ENCODE measurements around the gene ST8SIA3.

Gene ST8SIA3

GRCh38 chr18:57352271-57352701, at the start of gene ST8SIA3:
Gene ST8SIA3 (plus strand): TSS chr18:57352557. CDS start chr18:57352847, 290 bp downstream.
- Mint-ChIP-seq H3K4me3 (no peak within 1 kb of the TSS), H3K9me3 (peaks cover 15% of the 10 kb centered on the region), H3K27me3 (peaks cover 59% of the 10 kb centered on the region), H3K4me1 (no peaks in the 10 kb centered on the region), H3K27ac (no peak within 1 kb of the TSS), H3K36me3 (ENCODE audit: low read depth) (peaks cover 5% of the 10 kb centered on the region)
- DNase-seq (no peak), ATAC-seq (no peak)

GRCh38 chr18:57311472-57311871, 40.9 kb upstream of the ST8SIA3 start:
- Mint-ChIP-seq H3K27me3 (no peaks in the 10 kb centered on the region), H3K4me1 (no peaks in the 10 kb centered on the region), H3K4me3 (no peak overlapping the region), H3K9me3 (no peaks in the 10 kb centered on the region), H3K36me3 (ENCODE audit: low read depth) (no peaks in the 10 kb centered on the region), H3K27ac (no peak overlapping the region)
- DNase-seq (no peak), ATAC-seq (no peak)

GRCh38 chr18:57312346-57313144, 39.8 kb upstream of the ST8SIA3 start:
- Mint-ChIP-seq H3K4me3 (no peak overlapping the region), H3K27me3 (peaks cover 3% of the 10 kb centered on the region), H3K27ac (no peak overlapping the region), H3K36me3 (ENCODE audit: low read depth) (no peaks in the 10 kb centered on the region), H3K9me3 (no peaks in the 10 kb centered on the region), H3K4me1 (no peaks in the 10 kb centered on the region)
- DNase-seq (no peak), ATAC-seq (no peak)

- Mint-ChIP-seq H3K4me1 (no peaks in the 10 kb centered on the region), H3K36me3 (ENCODE audit: low read depth) (no peaks in the 10 kb centered on the region), H3K27ac (no peak overlapping the region), H3K9me3 (peaks cover 6% of the 10 kb centered on the region), H3K27me3 (peaks cover 6% of the 10 kb centered on the region), H3K4me3 (no peak overlapping the region)
- DNase-seq (no peak), ATAC-seq (no peak)
Measured at GRCh38 chr18:57320603-57321002, 31.8 kb upstream of the ST8SIA3 start.

GRCh38 chr18:57325491-57326166, 26.7 kb upstream of the ST8SIA3 start:
- Mint-ChIP-seq H3K27ac (no peak overlapping the region), H3K9me3 (peaks cover 6% of the 10 kb centered on the region), H3K36me3 (ENCODE audit: low read depth) (no peaks in the 10 kb centered on the region), H3K4me1 (no peaks in the 10 kb centered on the region), H3K4me3 (no peak overlapping the region), H3K27me3 (peaks cover 4% of the 10 kb centered on the region)
- DNase-seq (no peak), ATAC-seq (no peak)

- Mint-ChIP-seq H3K27me3 (peaks cover 6% of the 10 kb centered on the region), H3K9me3 (peaks cover 6% of the 10 kb centered on the region), H3K4me3 (no peak overlapping the region), H3K4me1 (no peaks in the 10 kb centered on the region), H3K36me3 (ENCODE audit: low read depth) (no peaks in the 10 kb centered on the region), H3K27ac (no peak overlapping the region)
- no peak for DNase-seq
- no peak for ATAC-seq
Measured at GRCh38 chr18:57326718-57327323, 25.5 kb upstream of the ST8SIA3 start.

GRCh38 chr18:57328665-57329064, 23.7 kb upstream of the ST8SIA3 start:
- no peak overlapping the region for H3K4me3 Mint-ChIP-seq
- DNase-seq = no peak
- no peak overlapping the region for H3K27ac Mint-ChIP-seq
- H3K4me1 Mint-ChIP-seq = no peaks in the 10 kb centered on the region
- peaks cover 5% of the 10 kb centered on the region for H3K27me3 Mint-ChIP-seq
- H3K36me3 Mint-ChIP-seq (ENCODE audit: low read depth) = no peaks in the 10 kb centered on the region
- no peak for ATAC-seq
- H3K9me3 Mint-ChIP-seq = no peaks in the 10 kb centered on the region

GRCh38 chr18:57329856-57330255, 22.5 kb upstream of the ST8SIA3 start:
- Mint-ChIP-seq H3K4me3 (no peak overlapping the region), H3K36me3 (ENCODE audit: low read depth) (no peaks in the 10 kb centered on the region), H3K4me1 (no peaks in the 10 kb centered on the region), H3K27ac (no peak overlapping the region), H3K27me3 (peaks cover 3% of the 10 kb centered on the region), H3K9me3 (no peaks in the 10 kb centered on the region)
- ATAC-seq (no peak), DNase-seq (no peak)

GRCh38 chr18:57331718-57332117, 20.6 kb upstream of the ST8SIA3 start:
- H3K4me3 Mint-ChIP-seq = no peak overlapping the region
- H3K4me1 Mint-ChIP-seq = no peaks in the 10 kb centered on the region
- no peaks in the 10 kb centered on the region for H3K9me3 Mint-ChIP-seq
- no peak overlapping the region for H3K27ac Mint-ChIP-seq
- H3K27me3 Mint-ChIP-seq = peaks cover 3% of the 10 kb centered on the region
- H3K36me3 Mint-ChIP-seq (ENCODE audit: low read depth) = no peaks in the 10 kb centered on the region
- ATAC-seq = no peak
- DNase-seq = no peak

- no peak for ATAC-seq
- H3K4me3 Mint-ChIP-seq = no peak overlapping the region
- H3K27ac Mint-ChIP-seq = no peak overlapping the region
- H3K9me3 Mint-ChIP-seq = no peaks in the 10 kb centered on the region
- peaks cover 7% of the 10 kb centered on the region for H3K27me3 Mint-ChIP-seq
- DNase-seq = no peak
- no peaks in the 10 kb centered on the region for H3K4me1 Mint-ChIP-seq
- no peaks in the 10 kb centered on the region for H3K36me3 Mint-ChIP-seq (ENCODE audit: low read depth)
Measured at GRCh38 chr18:57333940-57334339, 18.4 kb upstream of the ST8SIA3 start.

GRCh38 chr18:57334383-57334782, 18.0 kb upstream of the ST8SIA3 start:
- H3K27me3 Mint-ChIP-seq = peaks cover 9% of the 10 kb centered on the region
- no peaks in the 10 kb centered on the region for H3K4me1 Mint-ChIP-seq
- H3K27ac Mint-ChIP-seq = no peak overlapping the region
- H3K9me3 Mint-ChIP-seq = no peaks in the 10 kb centered on the region
- no peak for ATAC-seq
- H3K36me3 Mint-ChIP-seq (ENCODE audit: low read depth) = no peaks in the 10 kb centered on the region
- no peak for DNase-seq
- H3K4me3 Mint-ChIP-seq = no peak overlapping the region

GRCh38 chr18:57336343-57336742, 16.0 kb upstream of the ST8SIA3 start:
- peaks cover 6% of the 10 kb centered on the region for H3K27me3 Mint-ChIP-seq
- DNase-seq = no peak
- ATAC-seq = no peak
- no peak overlapping the region for H3K27ac Mint-ChIP-seq
- H3K4me3 Mint-ChIP-seq = no peak overlapping the region
- no peaks in the 10 kb centered on the region for H3K36me3 Mint-ChIP-seq (ENCODE audit: low read depth)
- no peaks in the 10 kb centered on the region for H3K4me1 Mint-ChIP-seq
- no peaks in the 10 kb centered on the region for H3K9me3 Mint-ChIP-seq

GRCh38 chr18:57337890-57338289, 14.5 kb upstream of the ST8SIA3 start:
- H3K27ac Mint-ChIP-seq = no peak overlapping the region
- no peaks in the 10 kb centered on the region for H3K4me1 Mint-ChIP-seq
- no peak overlapping the region for H3K4me3 Mint-ChIP-seq
- H3K36me3 Mint-ChIP-seq (ENCODE audit: low read depth) = no peaks in the 10 kb centered on the region
- H3K9me3 Mint-ChIP-seq = no peaks in the 10 kb centered on the region
- ATAC-seq (no peak), DNase-seq (no peak)
- peaks cover 8% of the 10 kb centered on the region for H3K27me3 Mint-ChIP-seq

GRCh38 chr18:57343833-57344232, 8.5 kb upstream of the ST8SIA3 start:
- H3K27me3 Mint-ChIP-seq = peaks cover 13% of the 10 kb centered on the region
- ATAC-seq (no peak), DNase-seq (no peak)
- no peaks in the 10 kb centered on the region for H3K4me1 Mint-ChIP-seq
- H3K4me3 Mint-ChIP-seq = no peak overlapping the region
- H3K27ac Mint-ChIP-seq = no peak overlapping the region
- no peaks in the 10 kb centered on the region for H3K9me3 Mint-ChIP-seq
- no peaks in the 10 kb centered on the region for H3K36me3 Mint-ChIP-seq (ENCODE audit: low read depth)

- H3K4me1 Mint-ChIP-seq = no peaks in the 10 kb centered on the region
- H3K9me3 Mint-ChIP-seq = no peaks in the 10 kb centered on the region
Measured at GRCh38 chr18:57346876-57347275, 5.5 kb upstream of the ST8SIA3 start.

More at GRCh38 chr18:57346876-57347275, 5.5 kb upstream of the ST8SIA3 start:
- H3K4me3 Mint-ChIP-seq = no peak overlapping the region
- no peaks in the 10 kb centered on the region for H3K36me3 Mint-ChIP-seq (ENCODE audit: low read depth)
- DNase-seq (no peak), ATAC-seq (no peak)
- H3K27me3 Mint-ChIP-seq = peaks cover 31% of the 10 kb centered on the region
- no peak overlapping the region for H3K27ac Mint-ChIP-seq
